GM23338 (cell line): ENCODE measurements around the gene APOD. TPM values are rescaled to one million over a fixed set of nuclear protein-coding genes. Genes with fewer than 3 reads are reported as not detected.

ENCODE experiments used
- ATAC-seq: fragments of 200-7000 bp; cut with Tn5 transposase; 3 replicates; pipeline ENCODE4 v1.9.1; 2020
- DNase-seq: peaks from one replicate; pipeline ENCODE4 v3.0.0-alpha.2; 2015; ENCODE audit warnings: low spot score
- H2AFZ ChIP-seq: fragments of 200-600 bp; sonication (generic); 2 replicates; pipeline ENCODE4 v1.8.0; 2016; ENCODE audit warnings: antibody characterized with exemption, mild to moderate bottlenecking, moderate library complexity
- H3F3A ChIP-seq: fragments of 200-600 bp; sonication (generic); replicated peaks from 2 replicates; pipeline ENCODE4 v1.8.0; 2017; ENCODE audit warnings: antibody characterized with exemption, mixed run types, low read depth
- H3K27ac ChIP-seq: fragments of 200-600 bp; sonication (generic); 2 replicates; pipeline ENCODE4 v1.6.1; 2016; ENCODE audit warnings: low read depth
- H3K27me3 ChIP-seq: fragments of 200-600 bp; sonication (generic); 2 replicates; pipeline ENCODE4 v1.8.0; 2016; ENCODE audit warnings: mild to moderate bottlenecking, mixed run types, moderate library complexity; ENCODE audit not compliant: insufficient read depth
- H3K36me3 ChIP-seq: fragments of 200-600 bp; sonication (generic); 2 replicates; pipeline ENCODE4 v1.8.0; 2016; ENCODE audit warnings: mild to moderate bottlenecking; ENCODE audit not compliant: insufficient read depth
- H3K4me1 ChIP-seq: fragments of 200-600 bp; sonication (generic); 2 replicates; pipeline ENCODE4 v1.8.0; 2016; ENCODE audit warnings: mild to moderate bottlenecking, moderate library complexity; ENCODE audit not compliant: insufficient read depth
- H3K4me2 ChIP-seq: fragments of 200-600 bp; sonication (generic); 2 replicates; pipeline ENCODE4 v1.7.1; 2017; ENCODE audit warnings: mixed run types
- H3K4me3 ChIP-seq: fragments of 200-600 bp; sonication (generic); 2 replicates; pipeline ENCODE4 v1.6.1; 2016; ENCODE audit warnings: mixed run types
- H3K79me2 ChIP-seq: fragments of 200-600 bp; sonication (generic); replicated peaks from 2 replicates; pipeline ENCODE4 v1.8.0; 2017; ENCODE audit warnings: mild to moderate bottlenecking; ENCODE audit not compliant: insufficient read depth
- H3K9me2 ChIP-seq: fragments of 200-600 bp; sonication (generic); 2 replicates; pipeline ENCODE4 v1.8.0; 2017; ENCODE audit not compliant: insufficient read depth
- H4K20me1 ChIP-seq: fragments of 200-600 bp; sonication (generic); replicated peaks from 2 replicates; pipeline ENCODE4 v1.8.0; 2017; ENCODE audit warnings: mild to moderate bottlenecking; ENCODE audit not compliant: insufficient read depth
- H3K27ac Mint-ChIP-seq: 2 replicates; pipeline ENCODE4 v1.8.0; 2020; ENCODE audit warnings: inconsistent platforms, mild to moderate bottlenecking, moderate library complexity, mixed read lengths
- H3K27me3 Mint-ChIP-seq: 3 replicates; pipeline ENCODE4 v1.8.0; 2022; ENCODE audit warnings: low read depth, mild to moderate bottlenecking, moderate library complexity, mixed read lengths, inconsistent platforms; ENCODE audit not compliant: insufficient read depth, poor library complexity
- H3K36me3 Mint-ChIP-seq: 3 replicates; pipeline ENCODE4 v1.8.0; 2021; ENCODE audit warnings: low read depth, mild to moderate bottlenecking, inconsistent platforms, moderate library complexity, mixed read lengths
- H3K4me1 Mint-ChIP-seq: 3 replicates; pipeline ENCODE4 v1.8.0; 2020; ENCODE audit warnings: mild to moderate bottlenecking, inconsistent platforms, mixed read lengths
- H3K4me3 Mint-ChIP-seq: 3 replicates; pipeline ENCODE4 v1.8.0; 2021; ENCODE audit warnings: moderate library complexity, mild to moderate bottlenecking, inconsistent platforms, mixed read lengths
- H3K9me3 Mint-ChIP-seq: 3 replicates; pipeline ENCODE4 v1.8.0; 2020; ENCODE audit warnings: moderate library complexity, mild to moderate bottlenecking, inconsistent platforms, mixed read lengths
- EZH2 ChIP-seq: fragments of 200-600 bp; sonication (generic); IDR thresholded peaks from one replicate; pipeline ENCODE4 v1.8.0; 2017; ENCODE audit warnings: antibody characterized with exemption, mild to moderate bottlenecking, low read depth; ENCODE audit not compliant: unreplicated experiment
- EZH2phosphoT487 ChIP-seq: fragments of 200-600 bp; sonication (generic); IDR thresholded peaks from one replicate; pipeline ENCODE4 v1.8.1; 2018; ENCODE audit warnings: antibody characterized with exemption; ENCODE audit not compliant: unreplicated experiment
- JUNB ChIP-seq: IDR thresholded peaks from one replicate; pipeline ENCODE4 v1.6.1; 2016; ENCODE audit warnings: antibody characterized with exemption; ENCODE audit not compliant: unreplicated experiment
- NANOG ChIP-seq: IDR thresholded peaks from 2 replicates; pipeline ENCODE4 v1.6.1; 2016; ENCODE audit warnings: antibody characterized with exemption, borderline replicate concordance
- POLR2AphosphoS5 ChIP-seq: IDR thresholded peaks from 2 replicates; pipeline ENCODE4 v1.6.1; 2016; ENCODE audit warnings: antibody characterized with exemption, low read depth
- REST ChIP-seq: IDR thresholded peaks from one replicate; pipeline ENCODE4 v1.6.1; 2018; ENCODE audit warnings: antibody characterized with exemption; ENCODE audit not compliant: unreplicated experiment
- STAT1 ChIP-seq: IDR thresholded peaks from one replicate; pipeline ENCODE4 v1.6.1; 2016; ENCODE audit warnings: antibody characterized with exemption; ENCODE audit not compliant: unreplicated experiment
- ZNF114 ChIP-seq: fragments of 250-450 bp; sonication (Bioruptor Pico); IDR thresholded peaks from 2 replicates; pipeline ENCODE4 v1.5.0; 2020; ENCODE audit warnings: mild to moderate bottlenecking, moderate library complexity
- ZNF331 ChIP-seq: fragments of 250-450 bp; sonication (Bioruptor Pico); IDR thresholded peaks from 2 replicates; pipeline ENCODE4 v1.5.0; 2020; ENCODE audit warnings: low read depth, mild to moderate bottlenecking, moderate library complexity
- ZNF462 ChIP-seq: fragments of 250-450 bp; sonication (Bioruptor Pico); IDR thresholded peaks from 2 replicates; pipeline ENCODE4 v1.5.0; 2020; ENCODE audit warnings: mild to moderate bottlenecking, moderate library complexity
- polyA plus RNA-seq: library from polyadenylated mRNA; unstranded; fragments of >200 nt; fragmentation: Nextera tagmentation; extraction: Ambion mirVana; gene quantifications from 2 replicates; pipeline ENCODE4 v1.2.1, GENCODE V29; 2016
- total RNA-seq: library from RNA; depleted of rRNA; stranded (reverse); fragments of >200 nt; shearing (Covaris generic); gene quantifications from 2 replicates; pipeline ENCODE4 v1.2.3, GENCODE V29; 2014

The APOD gene
- total and polyA plus RNA-seq, 2 experiments from 2014 or later: not detected

- TF ChIP-seq POLR2AphosphoS5 (no peak), ZNF462 (CRISPR knock-in tag) (no peak)
Measured at GRCh38 chr3:195591852-195592251, 8.1 kb upstream of the APOD start (continued).

- no peak overlapping the region for H2AFZ ChIP-seq
- no peak overlapping the region for H3K27ac Mint-ChIP-seq
- no peak overlapping the region for H3K4me3 ChIP-seq
- no peak overlapping the region for H3K27ac ChIP-seq
- H3K79me2 ChIP-seq: no peaks in the 10 kb centered on the region
- no peak overlapping the region for H3K4me3 Mint-ChIP-seq
- DNase-seq (no peak), ATAC-seq (no peak)
- peaks cover 11% of the 10 kb centered on the region; the same call in 1 of the 3 replicates for H3K9me3 Mint-ChIP-seq
- no peak overlapping the region for H3K4me2 ChIP-seq
- no peaks in the 10 kb centered on the region for H4K20me1 ChIP-seq
- H3K36me3 Mint-ChIP-seq: peaks cover 3% of the 10 kb centered on the region; the same call in 1 of the 3 replicates
- peaks cover 4% of the 10 kb centered on the region; the same call in 1 of the 2 replicates for H3K9me2 ChIP-seq
- no peaks in the 10 kb centered on the region for H3K4me1 Mint-ChIP-seq
- H3K36me3 ChIP-seq: no peaks in the 10 kb centered on the region
- H3K27me3 ChIP-seq: no peaks in the 10 kb centered on the region
- H3K27me3 Mint-ChIP-seq: peaks cover 3% of the 10 kb centered on the region
- no peaks in the 10 kb centered on the region for H3K4me1 ChIP-seq
- H3F3A ChIP-seq: no peaks in the 10 kb centered on the region
- no peak for TF ChIP-seq NANOG
- TF ChIP-seq STAT1: no peak
- no peak for TF ChIP-seq EZH2phosphoT487
- no peak for TF ChIP-seq JUNB
- no peak for TF ChIP-seq ZNF331 (CRISPR knock-in tag)
- TF ChIP-seq REST: no peak
- no peak for TF ChIP-seq EZH2
- no peak for TF ChIP-seq ZNF114
Measured at GRCh38 chr3:195591220-195591619, 7.5 kb upstream of the APOD start.
